Measurements from ENCODE around the gene IGSF9. TPM values are rescaled to one million over a fixed set of nuclear protein-coding genes. Genes with fewer than 3 reads are reported as not detected.

IGSF9 gene
- total and polyA plus RNA-seq, 2 of the 4 experiments (the other 2 are of a cell fraction): 0.05 TPM; not detected in 1

GRCh38 chr1:159980076-159980475 lies 34.7 kb upstream of the IGSF9 start:
- WGBS, 2 experiments (ENCODE audit: extremely low coverage in 2 of 2, insufficient read length in 1 of 2): no CpG with 5 or more reads among the region's 6 CpGs
- H3K79me1 ChIP-seq (ENCODE audit: low read depth in 1 of 2, low read length in 2 of 2): no peaks in the 10 kb centered on the region
- no peak overlapping the region for H2BK5ac ChIP-seq (ENCODE audit: low read depth, low read length, poor library complexity, severe bottlenecking)
- no peaks in the 10 kb centered on the region for H4K20me1 ChIP-seq (ENCODE audit: insufficient read depth, low read length)
- H3K23ac ChIP-seq (ENCODE audit: low read depth, low read length): no peak overlapping the region
- peaks cover 8% of the 10 kb centered on the region; the same call in 1 of the 2 replicates for H3K4me1 ChIP-seq (ENCODE audit: control insufficient read depth, insufficient read depth, low read length)
- no peak overlapping the region for H2AFZ ChIP-seq (replicated peaks; ENCODE audit: low read length, poor library complexity)
- in situ Hi-C loops (cut with MboI; ENCODE audit: low sequenced_read_pairs) (no loop called here), dilution Hi-C loops (cut with HindIII; ENCODE audit: low sequenced_read_pairs, unreplicated experiment) (no loop called here), intact Hi-C loops (cut with micrococcal nuclease) (no loop called here)
- no peak overlapping the region; the same call in 1 of the 2 replicates for H4K5ac ChIP-seq (ENCODE audit: low read depth, low read length)
- H3K9me1 ChIP-seq (ENCODE audit: insufficient read depth, low read length): no peaks in the 10 kb centered on the region
- no peak overlapping the region for H3K56ac ChIP-seq (ENCODE audit: extremely low read depth, insufficient read depth, low read length)
- no peak overlapping the region for H3K9ac ChIP-seq (ENCODE audit: low read depth, low read length)
- no peak overlapping the region for H2BK15ac ChIP-seq (ENCODE audit: low read depth, low read length)
- TF ChIP-seq SMC3 (IDR thresholded peaks at IDR 0.05; ENCODE audit: low read depth, low read length) (no peak), USF2 (IDR thresholded peaks at IDR 0.05; ENCODE audit: low read depth, low read length) (no peak), MAFK (IDR thresholded peaks at IDR 0.05; ENCODE audit: low read depth, low read length) (no peak), NFE2L2 (IDR thresholded peaks at IDR 0.05; ENCODE audit: low read depth, low read length) (no peak)
- TF ChIP-seq, protein P1, sequence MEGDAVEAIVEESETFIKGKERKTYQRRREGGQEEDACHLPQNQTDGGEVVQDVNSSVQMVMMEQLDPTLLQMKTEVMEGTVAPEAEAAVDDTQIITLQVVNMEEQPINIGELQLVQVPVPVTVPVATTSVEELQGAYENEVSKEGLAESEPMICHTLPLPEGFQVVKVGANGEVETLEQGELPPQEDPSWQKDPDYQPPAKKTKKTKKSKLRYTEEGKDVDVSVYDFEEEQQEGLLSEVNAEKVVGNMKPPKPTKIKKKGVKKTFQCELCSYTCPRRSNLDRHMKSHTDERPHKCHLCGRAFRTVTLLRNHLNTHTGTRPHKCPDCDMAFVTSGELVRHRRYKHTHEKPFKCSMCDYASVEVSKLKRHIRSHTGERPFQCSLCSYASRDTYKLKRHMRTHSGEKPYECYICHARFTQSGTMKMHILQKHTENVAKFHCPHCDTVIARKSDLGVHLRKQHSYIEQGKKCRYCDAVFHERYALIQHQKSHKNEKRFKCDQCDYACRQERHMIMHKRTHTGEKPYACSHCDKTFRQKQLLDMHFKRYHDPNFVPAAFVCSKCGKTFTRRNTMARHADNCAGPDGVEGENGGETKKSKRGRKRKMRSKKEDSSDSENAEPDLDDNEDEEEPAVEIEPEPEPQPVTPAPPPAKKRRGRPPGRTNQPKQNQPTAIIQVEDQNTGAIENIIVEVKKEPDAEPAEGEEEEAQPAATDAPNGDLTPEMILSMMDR (conservative IDR thresholded peaks at IDR 0.05; ENCODE audit: low read depth, low read length): no peak
- no peak overlapping the region for H3K4me2 ChIP-seq (ENCODE audit: low read depth, low read length)
- no peak overlapping the region for H3K18ac ChIP-seq (ENCODE audit: low read depth, low read length)
- H2AK5ac ChIP-seq (ENCODE audit: low read depth, low read length): no peak overlapping the region
- no peak for ATAC-seq (ENCODE audit: low read depth)
- H4K8ac ChIP-seq (ENCODE audit: low read depth in 2 of 2, low read length in 2 of 2): no peak overlapping the region
- H3K4ac ChIP-seq (ENCODE audit: low read depth, low read length): no peak overlapping the region
- no peaks in the 10 kb centered on the region; the same call in 1 of the 2 replicates for H3K36me3 ChIP-seq (ENCODE audit: control insufficient read depth, insufficient read depth, low read length)
- POLR2A ChIA-PET (ENCODE audit: unreplicated experiment): no interaction called here
- no peak overlapping the region for H4K91ac ChIP-seq (ENCODE audit: insufficient read depth, low read depth, low read length)
- CTCF ChIA-PET: interaction anchor here (0.6 kb wide), 1 partner anchor 1989 kb away, joined by 3 read pairs; no protein-coding TSS in a partner anchor
- no TSS peak for BruUV-seq (replicated peaks)
- no peak overlapping the region for H3K4me3 ChIP-seq (ENCODE audit: insufficient read depth, low read depth, low read length)
- no peak overlapping the region for H3K14ac ChIP-seq (replicated peaks; ENCODE audit: low read depth, low read length)
- no peaks in the 10 kb centered on the region for H3K9me3 ChIP-seq (ENCODE audit: control insufficient read depth, insufficient read depth, low read length)
- H3K27me3 ChIP-seq (ENCODE audit: control insufficient read depth, insufficient read depth, low read length): peaks cover 26% of the 10 kb centered on the region
- DNase-seq: no peak
- H2AK9ac ChIP-seq (replicated peaks; ENCODE audit: low read depth, low read length, poor library complexity): no peak overlapping the region
- H3K27ac ChIP-seq (ENCODE audit: insufficient read depth, low read length): no peak overlapping the region
- H2BK20ac ChIP-seq (ENCODE audit: low read depth, low read length): no peak overlapping the region
- no peak overlapping the region for H2BK120ac ChIP-seq (ENCODE audit: low read depth, low read length)

All from IMR-90 (cell line).